ENCODE data around the gene PSMD2.

The PSMD2 gene

GRCh38 chr3:184332370-184333090 is 33.5 kb downstream of the PSMD2 start:
- H3K4me3 ChIP-seq (ENCODE audit: low read length) = no peak overlapping the region
- H3K9me3 ChIP-seq (ENCODE audit: control insufficient read depth, insufficient read depth, low read length) = no peaks in the 10 kb centered on the region
- H4K20me1 ChIP-seq (ENCODE audit: control insufficient read depth, insufficient read depth, low read depth, low read length) = peaks cover 14% of the 10 kb centered on the region
- peaks cover 60% of the 10 kb centered on the region for H3F3A ChIP-seq (ENCODE audit: control insufficient read depth, insufficient read depth)
- H3K27ac ChIP-seq (ENCODE audit: low read depth, low read length) = no peak overlapping the region
- H3K36me3 ChIP-seq (ENCODE audit: control insufficient read depth, low read length) = peaks cover 79% of the 10 kb centered on the region
- H3K4me1 ChIP-seq (ENCODE audit: control insufficient read depth, low read length) = peaks cover 13% of the 10 kb centered on the region
- TF ChIP-seq EZH2phosphoT487 (IDR thresholded peaks at IDR 0.05; ENCODE audit: borderline replicate concordance, low read length) = no peak
- no peak for TF ChIP-seq CTCF (IDR thresholded peaks at IDR 0.05; ENCODE audit: low read depth, low read length, poor library complexity, severe bottlenecking)
- no peaks in the 10 kb centered on the region for H3K79me2 ChIP-seq (ENCODE audit: control insufficient read depth, low read length)
- H3K4me2 ChIP-seq (ENCODE audit: low read length) = no peak overlapping the region
- H3K9me2 ChIP-seq (replicated peaks; ENCODE audit: control insufficient read depth, low read length) = no peaks in the 10 kb centered on the region
- H3K27me3 ChIP-seq (ENCODE audit: control insufficient read depth, low read length) = no peaks in the 10 kb centered on the region

- Histone ChIP-seq H3F3A (ENCODE audit: control insufficient read depth, insufficient read depth) (peaks cover 64% of the 10 kb centered on the region), H3K27me3 (ENCODE audit: control insufficient read depth, low read length) (no peaks in the 10 kb centered on the region), H3K27ac (ENCODE audit: low read depth, low read length) (no peak overlapping the region), H3K4me2 (ENCODE audit: low read length) (no peak overlapping the region), H3K4me3 (ENCODE audit: low read length) (no peak overlapping the region), H3K9me3 (ENCODE audit: control insufficient read depth, insufficient read depth, low read length) (no peaks in the 10 kb centered on the region), H3K9me2 (replicated peaks; ENCODE audit: control insufficient read depth, low read length) (no peaks in the 10 kb centered on the region), H3K4me1 (ENCODE audit: control insufficient read depth, low read length) (peaks cover 14% of the 10 kb centered on the region), H4K20me1 (ENCODE audit: control insufficient read depth, insufficient read depth, low read depth, low read length) (peaks cover 14% of the 10 kb centered on the region), H3K79me2 (ENCODE audit: control insufficient read depth, low read length) (no peaks in the 10 kb centered on the region), H3K36me3 (ENCODE audit: control insufficient read depth, low read length) (peaks cover 73% of the 10 kb centered on the region)
- TF ChIP-seq CTCF (IDR thresholded peaks at IDR 0.05; ENCODE audit: low read depth, low read length, poor library complexity, severe bottlenecking) = no peak
- TF ChIP-seq EZH2phosphoT487 (IDR thresholded peaks at IDR 0.05; ENCODE audit: borderline replicate concordance, low read length) = no peak
Measured at GRCh38 chr3:184333190-184333589, 34.1 kb downstream of the PSMD2 start.

- Histone ChIP-seq H3F3A (ENCODE audit: control insufficient read depth, insufficient read depth) (peaks cover 60% of the 10 kb centered on the region), H3K4me1 (ENCODE audit: control insufficient read depth, low read length) (peaks cover 19% of the 10 kb centered on the region), H3K9me3 (ENCODE audit: control insufficient read depth, insufficient read depth, low read length) (no peaks in the 10 kb centered on the region), H3K27ac (ENCODE audit: low read depth, low read length) (no peak overlapping the region), H3K9me2 (replicated peaks; ENCODE audit: control insufficient read depth, low read length) (no peaks in the 10 kb centered on the region), H3K36me3 (ENCODE audit: control insufficient read depth, low read length) (peaks cover 68% of the 10 kb centered on the region), H3K4me2 (ENCODE audit: low read length) (no peak overlapping the region), H3K27me3 (ENCODE audit: control insufficient read depth, low read length) (no peaks in the 10 kb centered on the region), H3K4me3 (ENCODE audit: low read length) (no peak overlapping the region), H3K79me2 (ENCODE audit: control insufficient read depth, low read length) (no peaks in the 10 kb centered on the region), H4K20me1 (ENCODE audit: control insufficient read depth, insufficient read depth, low read depth, low read length) (peaks cover 14% of the 10 kb centered on the region)
- TF ChIP-seq CTCF (IDR thresholded peaks at IDR 0.05; ENCODE audit: low read depth, low read length, poor library complexity, severe bottlenecking) = no peak
- no peak for TF ChIP-seq EZH2phosphoT487 (IDR thresholded peaks at IDR 0.05; ENCODE audit: borderline replicate concordance, low read length)
Measured at GRCh38 chr3:184333700-184334099, 34.7 kb downstream of the PSMD2 start.
